ENCODE results near the gene SLC10A6.

SLC10A6 gene

GRCh38 chr4:86831262-86832130, 17.7 kb downstream of the SLC10A6 start:
- H3K9me3 ChIP-seq (ENCODE audit: insufficient read depth, low read depth, low read length), result no peaks in the 10 kb centered on the region
- no peak overlapping the region for H3K9ac ChIP-seq (ENCODE audit: low read depth, low read length, poor library complexity, severe bottlenecking)
- H3K4me1 ChIP-seq (ENCODE audit: insufficient read depth, low read length, poor library complexity, severe bottlenecking), result no peaks in the 10 kb centered on the region
- H3K79me2 ChIP-seq (ENCODE audit: insufficient read depth, low read length), result no peaks in the 10 kb centered on the region
- no peaks in the 10 kb centered on the region for H4K20me1 ChIP-seq (ENCODE audit: insufficient read depth, low read length, poor library complexity, severe bottlenecking)
- H2AFZ ChIP-seq (ENCODE audit: low read length), result no peak overlapping the region
- no peaks in the 10 kb centered on the region for H3K36me3 ChIP-seq (ENCODE audit: insufficient read depth, low read length)
- no peak overlapping the region for H3K4me2 ChIP-seq (ENCODE audit: low read depth, low read length, poor library complexity, severe bottlenecking)
- H3F3A ChIP-seq (ENCODE audit: low read depth), result no peaks in the 10 kb centered on the region
- H3K27me3 ChIP-seq (ENCODE audit: insufficient read depth, low read length, poor library complexity, severe bottlenecking), result no peaks in the 10 kb centered on the region
- no peaks in the 10 kb centered on the region for H3K9me2 ChIP-seq (replicated peaks; ENCODE audit: low read depth, low read length)
- TF ChIP-seq CTCF (conservative IDR thresholded peaks at IDR 0.05; ENCODE audit: low read length) (no peak), EZH2phosphoT487 (IDR thresholded peaks at IDR 0.05; ENCODE audit: borderline replicate concordance) (no peak)
- H3K4me3 ChIP-seq (ENCODE audit: low read length, poor library complexity, severe bottlenecking), result no peak overlapping the region

- Histone ChIP-seq H3K4me3 (ENCODE audit: low read length, poor library complexity, severe bottlenecking) (no peak overlapping the region), H3K79me2 (ENCODE audit: insufficient read depth, low read length) (no peaks in the 10 kb centered on the region), H3K4me1 (ENCODE audit: insufficient read depth, low read length, poor library complexity, severe bottlenecking) (no peaks in the 10 kb centered on the region)
Measured at GRCh38 chr4:86825511-86825910, 23.7 kb downstream of the SLC10A6 start.

GRCh38 chr4:86822136-86822535, 27.0 kb downstream of the SLC10A6 start:
- H3K27me3 ChIP-seq (ENCODE audit: insufficient read depth, low read length, poor library complexity, severe bottlenecking), result no peaks in the 10 kb centered on the region
- H3F3A ChIP-seq (ENCODE audit: low read depth), result no peaks in the 10 kb centered on the region
- no peaks in the 10 kb centered on the region for H3K9me3 ChIP-seq (ENCODE audit: insufficient read depth, low read depth, low read length)
- no peak for TF ChIP-seq CTCF (conservative IDR thresholded peaks at IDR 0.05; ENCODE audit: low read length)
- TF ChIP-seq EZH2phosphoT487 (IDR thresholded peaks at IDR 0.05; ENCODE audit: borderline replicate concordance), result no peak
- H3K79me2 ChIP-seq (ENCODE audit: insufficient read depth, low read length), result no peaks in the 10 kb centered on the region
- no peaks in the 10 kb centered on the region for H3K9me2 ChIP-seq (replicated peaks; ENCODE audit: low read depth, low read length)
- H3K4me1 ChIP-seq (ENCODE audit: insufficient read depth, low read length, poor library complexity, severe bottlenecking), result no peaks in the 10 kb centered on the region
- H4K20me1 ChIP-seq (ENCODE audit: insufficient read depth, low read length, poor library complexity, severe bottlenecking), result no peaks in the 10 kb centered on the region
- H3K9ac ChIP-seq (ENCODE audit: low read depth, low read length, poor library complexity, severe bottlenecking), result no peak overlapping the region
- H2AFZ ChIP-seq (ENCODE audit: low read length), result no peak overlapping the region
- H3K4me2 ChIP-seq (ENCODE audit: low read depth, low read length, poor library complexity, severe bottlenecking), result no peak overlapping the region
- no peak overlapping the region for H3K4me3 ChIP-seq (ENCODE audit: low read length, poor library complexity, severe bottlenecking)
- H3K36me3 ChIP-seq (ENCODE audit: insufficient read depth, low read length), result no peaks in the 10 kb centered on the region

More at GRCh38 chr4:86825511-86825910, 23.7 kb downstream of the SLC10A6 start:
- no peak overlapping the region for H2AFZ ChIP-seq (ENCODE audit: low read length)
- no peak overlapping the region for H3K9ac ChIP-seq (ENCODE audit: low read depth, low read length, poor library complexity, severe bottlenecking)
- no peaks in the 10 kb centered on the region for H3F3A ChIP-seq (ENCODE audit: low read depth)
- TF ChIP-seq EZH2phosphoT487 (IDR thresholded peaks at IDR 0.05; ENCODE audit: borderline replicate concordance), result no peak
- no peak for TF ChIP-seq CTCF (conservative IDR thresholded peaks at IDR 0.05; ENCODE audit: low read length)
- no peaks in the 10 kb centered on the region for H4K20me1 ChIP-seq (ENCODE audit: insufficient read depth, low read length, poor library complexity, severe bottlenecking)
- no peaks in the 10 kb centered on the region for H3K36me3 ChIP-seq (ENCODE audit: insufficient read depth, low read length)
- H3K27me3 ChIP-seq (ENCODE audit: insufficient read depth, low read length, poor library complexity, severe bottlenecking), result no peaks in the 10 kb centered on the region
- H3K9me3 ChIP-seq (ENCODE audit: insufficient read depth, low read depth, low read length), result no peaks in the 10 kb centered on the region
- H3K9me2 ChIP-seq (replicated peaks; ENCODE audit: low read depth, low read length), result no peaks in the 10 kb centered on the region
- no peak overlapping the region for H3K4me2 ChIP-seq (ENCODE audit: low read depth, low read length, poor library complexity, severe bottlenecking)
